Measurements from ENCODE around the gene CAPN11.

Gene CAPN11

GRCh38 chr6:44131892-44132291, 26.7 kb upstream of the CAPN11 start:
- H3K9me3 ChIP-seq: no peaks in the 10 kb centered on the region
- H3K4me3 ChIP-seq: no peak overlapping the region
- no peak for TF ChIP-seq Cebpa-rat (IDR thresholded peaks at IDR 0.05)
- peaks cover 45% of the 10 kb centered on the region for H4K20me1 ChIP-seq
- H3K36me3 ChIP-seq: peaks cover 21% of the 10 kb centered on the region
- H3K27me3 ChIP-seq: no peaks in the 10 kb centered on the region
- peak overlapping the region; percentile 80 for H3K4me2 ChIP-seq
- peak overlapping the region; percentile 60; the same call in 1 of the 2 replicates for H3K9ac ChIP-seq
- H3K27ac ChIP-seq: no peak overlapping the region
- peaks cover 74% of the 10 kb centered on the region for H3K4me1 ChIP-seq

DNA sequence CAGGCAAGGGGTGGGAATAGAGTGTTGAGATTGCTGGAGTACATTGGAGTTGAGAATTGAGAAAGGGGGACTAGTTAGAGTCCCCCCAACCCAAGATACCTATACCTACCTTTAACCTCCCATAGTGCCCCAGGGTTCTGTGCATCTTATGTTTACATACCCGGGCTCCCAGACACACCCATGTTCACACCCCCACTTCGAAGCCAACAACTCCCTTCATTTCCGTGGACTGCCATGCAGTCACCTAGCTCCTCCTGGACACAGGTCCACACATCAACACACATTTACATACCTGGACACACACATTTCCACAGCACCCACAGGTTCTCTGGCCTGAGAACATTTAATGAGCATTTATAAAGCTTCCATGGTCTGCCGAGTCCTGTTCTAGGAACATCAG, 26.1 kb upstream of the CAPN11 start:
- H3K9me3 ChIP-seq: no peaks in the 10 kb centered on the region
- peak overlapping the region; percentile 47 for H3K4me3 ChIP-seq
- peaks cover 27% of the 10 kb centered on the region for H3K36me3 ChIP-seq
- H3K27ac ChIP-seq: peak overlapping the region; percentile 47; the same call in 1 of the 2 replicates
- H3K4me1 ChIP-seq: peaks cover 74% of the 10 kb centered on the region
- no peaks in the 10 kb centered on the region for H3K27me3 ChIP-seq
- TF ChIP-seq Cebpa-rat (IDR thresholded peaks at IDR 0.05): no peak
- H3K9ac ChIP-seq: peak overlapping the region; percentile 60; the same call in 1 of the 2 replicates
- peaks cover 45% of the 10 kb centered on the region for H4K20me1 ChIP-seq
- H3K4me2 ChIP-seq: peak overlapping the region; percentile 80

DNA sequence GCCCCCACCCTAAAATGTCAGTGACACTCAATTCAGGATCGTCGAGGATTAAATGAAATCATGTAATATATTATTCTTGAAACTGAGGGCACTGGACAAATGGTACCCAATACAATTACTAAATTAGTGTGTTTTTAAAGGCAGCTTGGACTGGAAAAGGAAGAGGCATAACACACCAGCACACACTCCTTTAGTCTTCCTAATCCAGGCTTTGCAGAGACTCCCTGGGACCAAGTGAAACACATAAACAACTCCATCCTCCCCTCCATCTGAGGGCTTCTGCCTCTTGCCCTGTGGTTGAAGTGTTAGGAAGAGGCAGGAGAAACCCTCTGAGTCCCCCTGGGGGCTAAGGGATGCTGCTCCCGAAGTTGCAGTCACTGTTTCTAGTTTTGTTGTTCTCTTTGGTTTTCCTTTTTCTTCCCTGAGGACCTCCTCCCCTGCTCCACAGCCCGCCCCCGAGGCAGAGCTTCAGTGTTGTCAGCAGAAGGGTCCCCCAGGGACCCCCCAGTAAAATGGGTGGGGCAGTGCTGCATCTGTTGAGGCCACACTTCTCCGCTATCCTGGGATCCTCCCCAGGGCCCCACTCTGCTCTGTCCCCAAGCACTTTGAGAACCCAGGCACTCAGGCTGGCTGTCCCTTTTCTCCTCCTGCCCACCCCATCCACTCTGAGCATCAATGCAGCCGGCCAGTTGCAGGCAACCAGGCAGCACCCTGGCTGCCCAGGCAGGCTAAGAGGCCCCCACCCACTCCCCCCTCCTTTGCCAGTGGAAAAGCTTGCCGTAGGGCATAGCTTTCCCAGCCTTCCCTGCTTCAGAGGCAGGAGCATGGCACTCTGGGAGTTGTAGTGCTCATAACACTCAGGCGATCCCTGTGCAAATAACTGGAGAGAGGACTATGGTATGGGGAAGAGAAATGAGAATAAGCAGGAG, 25.4 kb upstream of the CAPN11 start:
- peaks cover 73% of the 10 kb centered on the region for H3K4me1 ChIP-seq
- H3K27me3 ChIP-seq: no peaks in the 10 kb centered on the region
- peaks cover 31% of the 10 kb centered on the region for H3K36me3 ChIP-seq
- H3K4me3 ChIP-seq: peak overlapping the region; percentile 47
- H4K20me1 ChIP-seq: peaks cover 44% of the 10 kb centered on the region
- H3K27ac ChIP-seq: peak overlapping the region; percentile 47; the same call in 1 of the 2 replicates
- peak overlapping the region; percentile 80 for H3K4me2 ChIP-seq
- TF ChIP-seq Cebpa-rat (IDR thresholded peaks at IDR 0.05): no peak
- peak overlapping the region; percentile 60; the same call in 1 of the 2 replicates for H3K9ac ChIP-seq
- no peaks in the 10 kb centered on the region for H3K9me3 ChIP-seq

DNA sequence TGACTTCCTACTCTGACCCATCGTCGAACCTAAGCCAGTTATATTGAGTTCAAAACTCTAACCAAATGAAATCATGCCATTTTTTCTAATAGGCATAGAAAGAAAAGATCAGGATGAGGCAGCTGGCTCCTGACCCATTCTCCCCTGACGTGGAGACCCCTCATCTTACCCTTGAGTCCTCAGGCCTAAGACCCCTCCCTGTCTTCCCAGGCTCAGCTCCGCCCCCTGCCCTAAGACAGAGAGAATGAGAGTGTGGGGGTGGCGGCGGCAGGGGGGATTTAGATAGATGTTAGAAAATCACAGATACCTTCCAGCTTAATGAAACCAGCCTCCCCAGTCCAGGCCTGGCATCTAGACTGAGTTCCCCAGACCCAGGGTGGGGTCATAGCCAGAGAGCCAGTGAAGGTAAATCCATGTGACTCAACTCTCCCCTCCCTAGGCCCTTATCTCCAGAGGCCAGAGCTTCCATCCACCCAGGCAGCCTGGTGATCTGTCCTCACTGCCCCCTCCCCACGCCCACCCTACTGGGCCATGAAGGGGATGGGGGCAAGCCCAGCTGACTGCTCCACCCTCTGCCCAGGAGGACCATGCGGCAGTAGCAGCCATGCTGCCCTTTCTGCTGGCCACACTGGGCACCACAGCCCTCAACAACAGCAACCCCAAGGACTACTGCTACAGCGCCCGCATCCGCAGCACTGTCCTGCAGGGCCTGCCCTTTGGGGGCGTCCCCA, 24.5 kb upstream of the CAPN11 start:
- Histone ChIP-seq H3K4me2 (peak overlapping the region; percentile 80), H3K4me3 (no peak overlapping the region; the same call in 1 of the 2 replicates), H3K9me3 (no peaks in the 10 kb centered on the region), H3K4me1 (peaks cover 72% of the 10 kb centered on the region), H4K20me1 (peaks cover 38% of the 10 kb centered on the region), H3K9ac (peak overlapping the region; percentile 38; the same call in 1 of the 2 replicates), H3K36me3 (peaks cover 31% of the 10 kb centered on the region), H3K27ac (0 out of 2 replicates have a peak overlapping the region, but pooled peaks have one; percentile 47), H3K27me3 (no peaks in the 10 kb centered on the region)
- no peak for TF ChIP-seq Cebpa-rat (IDR thresholded peaks at IDR 0.05)

DNA sequence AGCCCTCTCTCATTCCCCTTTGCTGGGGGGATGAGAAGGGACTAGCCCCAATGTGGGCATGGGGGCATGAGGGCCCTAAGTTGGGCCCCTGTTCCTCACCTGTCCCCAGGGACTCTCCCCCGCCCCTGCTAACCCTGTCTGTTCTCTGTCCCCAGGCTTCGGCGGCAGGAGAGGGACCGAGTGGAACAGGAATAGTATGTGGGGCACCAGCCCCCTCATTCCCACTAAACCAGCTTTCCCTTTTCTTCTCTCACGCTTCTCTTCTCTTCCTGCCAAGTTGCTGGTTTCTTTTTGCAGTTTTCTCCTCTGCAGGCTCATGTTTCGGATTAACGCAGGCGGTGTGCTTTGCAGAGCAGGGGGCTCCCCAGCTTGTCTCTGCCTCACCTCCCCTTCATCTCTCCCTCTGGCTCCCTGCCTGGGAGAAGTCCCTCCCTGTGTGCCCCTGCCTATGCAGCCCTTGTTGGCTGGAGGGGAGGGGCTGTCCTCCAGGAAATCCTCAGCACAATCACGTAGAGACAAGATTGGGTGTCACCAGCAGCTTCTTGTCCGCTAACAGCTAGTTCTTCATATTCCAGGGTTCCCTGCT, 23.4 kb upstream of the CAPN11 start:
- peaks cover 65% of the 10 kb centered on the region for H3K4me1 ChIP-seq
- H4K20me1 ChIP-seq: peaks cover 27% of the 10 kb centered on the region; the same call in 1 of the 2 replicates
- H3K9ac ChIP-seq: no peak overlapping the region
- peaks cover 41% of the 10 kb centered on the region for H3K36me3 ChIP-seq
- H3K4me3 ChIP-seq: no peak overlapping the region
- H3K27ac ChIP-seq: no peak overlapping the region
- H3K9me3 ChIP-seq: no peaks in the 10 kb centered on the region
- TF ChIP-seq Cebpa-rat (IDR thresholded peaks at IDR 0.05): no peak
- H3K27me3 ChIP-seq: no peaks in the 10 kb centered on the region
- peak overlapping the region; percentile 80 for H3K4me2 ChIP-seq

DNA sequence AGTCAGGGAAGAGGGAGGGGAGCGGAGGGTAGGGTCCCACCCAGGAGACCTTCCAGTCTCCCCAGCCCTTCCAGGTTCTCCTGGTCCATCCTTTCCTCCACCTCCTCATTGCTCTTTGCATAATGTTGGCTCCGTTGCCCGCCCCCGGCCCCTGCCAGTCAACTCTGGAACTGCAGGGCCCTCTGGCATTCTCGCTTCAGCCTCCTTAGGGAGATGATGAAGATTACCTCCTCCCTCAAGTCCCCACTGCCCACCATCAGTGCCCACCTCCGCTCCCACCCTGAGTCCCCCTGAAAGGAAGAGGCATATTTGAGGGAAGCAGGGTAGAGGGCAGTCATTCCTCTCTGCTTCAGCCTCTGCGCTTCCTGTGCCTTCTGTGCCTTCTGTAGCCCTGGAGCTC, 22.7 kb upstream of the CAPN11 start:
- TF ChIP-seq Cebpa-rat (IDR thresholded peaks at IDR 0.05): no peak

DNA sequence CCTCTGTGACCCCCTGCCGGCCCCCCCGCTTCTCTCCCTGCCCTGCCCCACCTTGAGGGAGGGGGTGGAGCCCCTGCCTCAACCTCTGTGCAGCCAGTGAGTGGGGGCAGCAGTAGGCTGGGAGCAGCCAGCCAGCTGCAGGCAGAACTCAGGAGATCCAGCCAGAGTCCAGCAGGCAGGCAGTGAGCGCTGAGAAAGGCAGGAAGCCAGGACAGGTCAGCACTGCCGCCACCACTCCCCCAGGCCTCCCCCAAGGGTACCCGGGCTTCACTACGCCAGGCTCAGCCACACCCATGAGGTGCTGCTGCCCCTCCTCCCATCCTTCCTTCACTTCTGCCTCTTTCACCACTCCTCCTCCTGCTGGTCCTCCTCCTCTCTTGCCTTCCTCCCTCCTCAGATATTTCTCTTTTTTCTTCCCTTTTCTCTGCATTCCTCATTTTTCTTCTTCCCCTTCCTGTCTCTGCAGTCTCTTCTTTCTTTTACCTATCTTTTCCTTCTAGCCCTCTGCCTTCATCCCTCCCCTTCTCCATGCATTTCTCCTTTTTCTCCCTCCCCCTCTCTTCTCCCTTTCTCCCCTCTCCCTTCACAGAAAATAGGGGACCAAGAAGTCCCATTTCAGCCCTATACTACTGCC, 19.8 kb upstream of the CAPN11 start:
- Histone ChIP-seq H3K4me3 (no peak overlapping the region), H3K9ac (no peak overlapping the region), H3K4me2 (no peak overlapping the region), H3K36me3 (peaks cover 66% of the 10 kb centered on the region), H3K27me3 (no peaks in the 10 kb centered on the region), H3K9me3 (no peaks in the 10 kb centered on the region), H4K20me1 (peaks cover 4% of the 10 kb centered on the region; the same call in 1 of the 2 replicates), H3K27ac (no peak overlapping the region), H3K4me1 (peaks cover 30% of the 10 kb centered on the region)
- no peak for TF ChIP-seq Cebpa-rat (IDR thresholded peaks at IDR 0.05)

More for the DNA sequence above, 22.7 kb upstream of the CAPN11 start:
- Histone ChIP-seq H3K9ac (no peak overlapping the region), H3K27ac (no peak overlapping the region), H3K36me3 (peaks cover 47% of the 10 kb centered on the region), H4K20me1 (peaks cover 27% of the 10 kb centered on the region; the same call in 1 of the 2 replicates), H3K4me1 (peaks cover 59% of the 10 kb centered on the region), H3K27me3 (no peaks in the 10 kb centered on the region), H3K4me3 (no peak overlapping the region), H3K4me2 (peak overlapping the region; percentile 80), H3K9me3 (no peaks in the 10 kb centered on the region)

- peaks cover 71% of the 10 kb centered on the region for H3K36me3 ChIP-seq
- H4K20me1 ChIP-seq: no peaks in the 10 kb centered on the region; the same call in 1 of the 2 replicates
- peaks cover 24% of the 10 kb centered on the region for H3K4me1 ChIP-seq
- H3K9ac ChIP-seq: no peak overlapping the region
- H3K4me3 ChIP-seq: no peak overlapping the region
- H3K4me2 ChIP-seq: no peak overlapping the region
- no peaks in the 10 kb centered on the region for H3K27me3 ChIP-seq
- H3K27ac ChIP-seq: no peak overlapping the region
- H3K9me3 ChIP-seq: no peaks in the 10 kb centered on the region
- no peak for TF ChIP-seq Cebpa-rat (IDR thresholded peaks at IDR 0.05)
Measured at GRCh38 chr6:44139351-44139743, 19.3 kb upstream of the CAPN11 start.

GRCh38 chr6:44142835-44143234, 15.8 kb upstream of the CAPN11 start:
- Histone ChIP-seq H3K27me3 (no peaks in the 10 kb centered on the region), H3K9me3 (no peaks in the 10 kb centered on the region), H3K27ac (no peak overlapping the region), H3K36me3 (peaks cover 70% of the 10 kb centered on the region), H3K4me1 (peaks cover 16% of the 10 kb centered on the region), H3K4me3 (no peak overlapping the region), H3K9ac (no peak overlapping the region), H4K20me1 (no peaks in the 10 kb centered on the region), H3K4me2 (no peak overlapping the region)
- TF ChIP-seq Cebpa-rat (IDR thresholded peaks at IDR 0.05): no peak

All from BLaER1 (cell line).